ENCODE results near the gene LTBP3.

The LTBP3 gene

GRCh38 chr11:65540290-65541092 is 17.7 kb downstream of the LTBP3 start:
- peak overlapping the region; percentile 59 for H3K14ac ChIP-seq (ENCODE audit: low read length)
- no CpG with 5 or more reads among the region's 78 CpGs for WGBS (ENCODE audit: extremely low coverage, insufficient coverage, insufficient read length)
- H3K4ac ChIP-seq (ENCODE audit: low read depth, low read length), result no peak overlapping the region
- no peak overlapping the region for H3K9ac ChIP-seq (ENCODE audit: low read length)
- H2BK120ac ChIP-seq (ENCODE audit: insufficient read depth, low read length, poor library complexity), result peak overlapping the region; percentile 79
- H3K9me3 ChIP-seq (ENCODE audit: insufficient read depth, low read depth, low read length), result peaks cover 2% of the 10 kb centered on the region
- peak overlapping the region; percentile 55 for H3K27ac ChIP-seq (ENCODE audit: low read depth, low read length)
- H3K18ac ChIP-seq (ENCODE audit: low read length), result no peak overlapping the region
- H3K4me2 ChIP-seq (ENCODE audit: low read length), result peak overlapping the region; percentile 68
- peak overlapping the region; percentile 64 for H2AFZ ChIP-seq (ENCODE audit: insufficient read depth, low read length, poor library complexity)
- H3K4me1 ChIP-seq (ENCODE audit: control insufficient read depth in 1 of 2, insufficient read depth in 2 of 2, low read length in 2 of 2), result peaks cover 21 to 30% of the 10 kb centered on the region in 2 experiments
- H3K4me3 ChIP-seq (ENCODE audit: low read depth, low read length), result peak overlapping the region; percentile 68
- H4K8ac ChIP-seq (ENCODE audit: low read depth, low read length), result peak overlapping the region; percentile 87
- no peak overlapping the region for H3K23ac ChIP-seq (ENCODE audit: low read length)
- H4K91ac ChIP-seq (ENCODE audit: low read depth, low read length), result peak overlapping the region; percentile 88
- no peak overlapping the region for H2AK5ac ChIP-seq (ENCODE audit: low read length)
- peak overlapping the region; percentile 13 for H4K12ac ChIP-seq (ENCODE audit: low read depth, low read length)
- peaks cover 32 to 34% of the 10 kb centered on the region in 2 experiments for H3K36me3 ChIP-seq (ENCODE audit: control insufficient read depth in 1 of 2, insufficient read depth in 2 of 2, low read length in 2 of 2)
- peak overlapping the region; percentile 39 for H2BK5ac ChIP-seq (ENCODE audit: low read depth, low read length, poor library complexity)
- peaks cover 4% of the 10 kb centered on the region for H3K27me3 ChIP-seq (ENCODE audit: insufficient read depth, low read length)
- peaks cover 3% of the 10 kb centered on the region for H3K79me2 ChIP-seq (ENCODE audit: control insufficient read depth, insufficient read depth, low read length, poor library complexity)
- peak overlapping the region; percentile 54 for H2BK12ac ChIP-seq (ENCODE audit: low read length)
- DNase-seq, result peak; percentile 94 to 96
- H3K79me1 ChIP-seq (ENCODE audit: low read length), result peaks cover 16% of the 10 kb centered on the region

- Histone ChIP-seq H3K14ac (ENCODE audit: low read length) (peak overlapping the region; percentile 7), H2AK5ac (ENCODE audit: low read length) (no peak overlapping the region), H3K18ac (ENCODE audit: low read length) (no peak overlapping the region), H4K12ac (ENCODE audit: low read depth, low read length) (peak overlapping the region; percentile 17), H3K9ac (ENCODE audit: low read length) (no peak overlapping the region), H3K79me1 (ENCODE audit: low read length) (peaks cover 16% of the 10 kb centered on the region), H3K27me3 (ENCODE audit: insufficient read depth, low read length) (peaks cover 4% of the 10 kb centered on the region), H2BK5ac (ENCODE audit: low read depth, low read length, poor library complexity) (no peak overlapping the region), H3K4ac (ENCODE audit: low read depth, low read length) (no peak overlapping the region), H2BK12ac (ENCODE audit: low read length) (no peak overlapping the region), H2AFZ (ENCODE audit: insufficient read depth, low read length, poor library complexity) (peak overlapping the region; percentile 13), H2BK120ac (ENCODE audit: insufficient read depth, low read length, poor library complexity) (no peak overlapping the region), H3K4me1 (ENCODE audit: control insufficient read depth in 1 of 2, insufficient read depth in 2 of 2, low read length in 2 of 2) (peaks cover 21 to 30% of the 10 kb centered on the region in 2 experiments), H4K91ac (ENCODE audit: low read depth, low read length) (no peak overlapping the region), H3K36me3 (ENCODE audit: control insufficient read depth in 1 of 2, insufficient read depth in 2 of 2, low read length in 2 of 2) (peaks cover 39 to 41% of the 10 kb centered on the region in 2 experiments), H3K79me2 (ENCODE audit: control insufficient read depth, insufficient read depth, low read length, poor library complexity) (peaks cover 3% of the 10 kb centered on the region), H3K4me3 (ENCODE audit: low read depth, low read length) (peak overlapping the region; percentile 68), H3K4me2 (ENCODE audit: low read length) (peak overlapping the region; percentile 68), H4K8ac (ENCODE audit: low read depth, low read length) (peak overlapping the region; percentile 12), H3K23ac (ENCODE audit: low read length) (no peak overlapping the region), H3K27ac (ENCODE audit: low read depth, low read length) (no peak overlapping the region), H3K9me3 (ENCODE audit: insufficient read depth, low read depth, low read length) (peaks cover 2% of the 10 kb centered on the region)
- no CpG with 5 or more reads among the region's 60 CpGs for WGBS (ENCODE audit: extremely low coverage, insufficient coverage, insufficient read length)
- peak in 1 of 2 donors; percentile 18 for DNase-seq
Observed at GRCh38 chr11:65539744-65540289, 18.3 kb downstream of the LTBP3 start.

- Histone ChIP-seq H3K79me1 (ENCODE audit: low read length) (peaks cover 16% of the 10 kb centered on the region), H3K4me2 (ENCODE audit: low read length) (peak overlapping the region; percentile 68), H3K9ac (ENCODE audit: low read length) (no peak overlapping the region), H2AK5ac (ENCODE audit: low read length) (no peak overlapping the region), H4K91ac (ENCODE audit: low read depth, low read length) (no peak overlapping the region), H2BK120ac (ENCODE audit: insufficient read depth, low read length, poor library complexity) (no peak overlapping the region), H3K14ac (ENCODE audit: low read length) (no peak overlapping the region), H3K36me3 (ENCODE audit: control insufficient read depth in 1 of 2, insufficient read depth in 2 of 2, low read length in 2 of 2) (peaks cover 43 to 46% of the 10 kb centered on the region in 2 experiments), H3K79me2 (ENCODE audit: control insufficient read depth, insufficient read depth, low read length, poor library complexity) (peaks cover 3% of the 10 kb centered on the region), H4K12ac (ENCODE audit: low read depth, low read length) (no peak overlapping the region), H2BK5ac (ENCODE audit: low read depth, low read length, poor library complexity) (no peak overlapping the region), H3K4me1 (ENCODE audit: control insufficient read depth in 1 of 2, insufficient read depth in 2 of 2, low read length in 2 of 2) (peaks cover 21 to 30% of the 10 kb centered on the region in 2 experiments), H3K4ac (ENCODE audit: low read depth, low read length) (no peak overlapping the region), H3K9me3 (ENCODE audit: insufficient read depth, low read depth, low read length) (peaks cover 2% of the 10 kb centered on the region), H3K27ac (ENCODE audit: low read depth, low read length) (no peak overlapping the region), H3K4me3 (ENCODE audit: low read depth, low read length) (peak overlapping the region; percentile 40), H2AFZ (ENCODE audit: insufficient read depth, low read length, poor library complexity) (no peak overlapping the region), H3K18ac (ENCODE audit: low read length) (no peak overlapping the region), H3K27me3 (ENCODE audit: insufficient read depth, low read length) (peaks cover 4% of the 10 kb centered on the region), H2BK12ac (ENCODE audit: low read length) (no peak overlapping the region), H4K8ac (ENCODE audit: low read depth, low read length) (peak overlapping the region; percentile 5), H3K23ac (ENCODE audit: low read length) (no peak overlapping the region)
- DNase-seq, result peak in 1 of 2 donors; percentile 21
- WGBS (ENCODE audit: extremely low coverage, insufficient coverage, insufficient read length), result no CpG with 5 or more reads among the region's 92 CpGs
Observed at GRCh38 chr11:65538915-65539743, 19.0 kb downstream of the LTBP3 start.

GRCh38 chr11:65538232-65538914 is 19.8 kb downstream of the LTBP3 start:
- WGBS (ENCODE audit: extremely low coverage, insufficient coverage, insufficient read length), result no CpG with 5 or more reads among the region's 43 CpGs
- Histone ChIP-seq H4K91ac (ENCODE audit: low read depth, low read length) (no peak overlapping the region), H3K14ac (ENCODE audit: low read length) (no peak overlapping the region), H4K8ac (ENCODE audit: low read depth, low read length) (no peak overlapping the region), H3K79me2 (ENCODE audit: control insufficient read depth, insufficient read depth, low read length, poor library complexity) (peaks cover 3% of the 10 kb centered on the region), H3K36me3 (ENCODE audit: control insufficient read depth in 1 of 2, insufficient read depth in 2 of 2, low read length in 2 of 2) (peaks cover 45 to 50% of the 10 kb centered on the region in 2 experiments), H4K12ac (ENCODE audit: low read depth, low read length) (no peak overlapping the region), H3K4me3 (ENCODE audit: low read depth, low read length) (no peak overlapping the region), H2BK5ac (ENCODE audit: low read depth, low read length, poor library complexity) (no peak overlapping the region), H3K18ac (ENCODE audit: low read length) (no peak overlapping the region), H2BK120ac (ENCODE audit: insufficient read depth, low read length, poor library complexity) (no peak overlapping the region), H3K4me1 (ENCODE audit: control insufficient read depth in 1 of 2, insufficient read depth in 2 of 2, low read length in 2 of 2) (peaks cover 21 to 30% of the 10 kb centered on the region in 2 experiments), H3K79me1 (ENCODE audit: low read length) (peaks cover 16% of the 10 kb centered on the region), H3K9me3 (ENCODE audit: insufficient read depth, low read depth, low read length) (peaks cover 2% of the 10 kb centered on the region), H2BK12ac (ENCODE audit: low read length) (no peak overlapping the region), H3K23ac (ENCODE audit: low read length) (no peak overlapping the region), H2AK5ac (ENCODE audit: low read length) (no peak overlapping the region), H3K4ac (ENCODE audit: low read depth, low read length) (no peak overlapping the region), H2AFZ (ENCODE audit: insufficient read depth, low read length, poor library complexity) (no peak overlapping the region), H3K27me3 (ENCODE audit: insufficient read depth, low read length) (peaks cover 4% of the 10 kb centered on the region), H3K27ac (ENCODE audit: low read depth, low read length) (no peak overlapping the region), H3K9ac (ENCODE audit: low read length) (no peak overlapping the region), H3K4me2 (ENCODE audit: low read length) (no peak overlapping the region)
- DNase-seq, result no peak

Measured in trophoblast cell (in vitro differentiated cells and primary cell).